IPS-11a (cell line): ENCODE measurements around the gene SIX2.

Experiments
- H3K4me3 ChIP-seq: one replicate; pipeline ENCODE4 v1.5.1; 2013; ENCODE audit warnings: low read depth, low read length, control low read depth

Gene SIX2

GRCh38 chr2:44970846-44971450 is 38.3 kb downstream of the SIX2 start:
- H3K4me3 ChIP-seq = no peak overlapping the region

GRCh38 chr2:44969936-44970335 is 39.3 kb downstream of the SIX2 start:
- no peak overlapping the region for H3K4me3 ChIP-seq

GRCh38 chr2:44967727-44968432 is 41.4 kb downstream of the SIX2 start:
- H3K4me3 ChIP-seq = no peak overlapping the region

DNA sequence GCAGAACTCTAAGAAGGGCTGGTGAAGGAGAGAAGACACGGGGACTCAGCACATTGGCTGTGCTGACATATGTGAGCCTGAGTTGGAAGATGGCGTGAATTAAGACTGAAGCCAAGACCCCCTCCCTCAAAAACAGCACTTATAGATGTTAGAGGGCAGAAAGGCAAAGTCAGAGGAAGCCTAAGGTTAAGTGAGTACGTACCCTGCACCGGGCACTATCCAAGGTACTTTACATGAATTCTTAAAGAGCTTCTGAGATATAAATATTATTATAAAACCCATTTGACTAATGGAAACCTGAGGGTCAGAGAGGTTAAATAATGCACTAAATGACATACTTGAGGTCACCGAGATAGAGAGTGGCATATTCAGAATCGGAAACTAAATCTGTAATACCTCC is 42.2 kb downstream of the SIX2 start:
- no peak overlapping the region for H3K4me3 ChIP-seq

DNA sequence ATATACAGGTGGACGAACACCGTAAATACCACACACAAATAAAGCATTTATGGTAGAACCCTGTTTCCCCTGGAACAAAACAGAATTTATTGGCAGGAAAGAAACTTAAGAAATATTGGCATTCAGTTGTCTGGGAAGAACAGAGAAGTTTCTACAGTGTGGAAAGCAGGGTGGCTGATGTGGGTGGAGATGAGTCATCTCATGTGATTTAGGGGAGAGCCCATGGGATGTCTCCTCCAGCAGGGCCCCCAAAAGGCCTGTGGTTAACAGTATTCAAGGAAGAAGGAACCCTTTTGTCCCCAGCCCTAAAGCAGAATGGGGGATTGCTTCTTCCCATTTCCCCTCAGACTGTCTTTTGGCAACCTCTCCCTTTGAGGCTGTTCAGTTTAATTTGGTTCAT is 43.6 kb downstream of the SIX2 start:
- H3K4me3 ChIP-seq = no peak overlapping the region

GRCh38 chr2:44964752-44965236 is 44.5 kb downstream of the SIX2 start:
- no peak overlapping the region for H3K4me3 ChIP-seq

- H3K4me3 ChIP-seq = no peak overlapping the region
These were observed 47.0 kb downstream of the SIX2 start for GRCh38 chr2:44962176-44962695.

DNA sequence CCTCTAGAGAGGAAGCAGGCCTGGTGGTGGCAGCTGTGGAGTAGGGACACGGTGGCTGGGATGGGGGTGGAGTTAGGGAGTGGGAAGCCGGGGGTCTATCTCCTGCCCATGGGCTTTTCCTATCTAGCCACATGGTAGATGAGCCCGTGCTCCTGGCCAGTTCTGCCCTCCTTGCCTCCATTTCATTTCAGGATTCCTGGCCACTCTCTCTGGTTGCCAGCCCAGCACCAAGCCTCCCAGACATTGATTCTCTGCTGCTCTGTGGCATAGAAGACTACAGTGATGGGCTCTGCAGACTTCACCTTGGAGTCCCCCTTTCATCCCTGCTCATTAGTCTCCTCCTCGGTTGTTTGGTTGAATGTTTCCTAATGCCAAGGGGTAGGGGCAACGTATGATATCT is 48.4 kb downstream of the SIX2 start:
- no peak overlapping the region for H3K4me3 ChIP-seq

DNA sequence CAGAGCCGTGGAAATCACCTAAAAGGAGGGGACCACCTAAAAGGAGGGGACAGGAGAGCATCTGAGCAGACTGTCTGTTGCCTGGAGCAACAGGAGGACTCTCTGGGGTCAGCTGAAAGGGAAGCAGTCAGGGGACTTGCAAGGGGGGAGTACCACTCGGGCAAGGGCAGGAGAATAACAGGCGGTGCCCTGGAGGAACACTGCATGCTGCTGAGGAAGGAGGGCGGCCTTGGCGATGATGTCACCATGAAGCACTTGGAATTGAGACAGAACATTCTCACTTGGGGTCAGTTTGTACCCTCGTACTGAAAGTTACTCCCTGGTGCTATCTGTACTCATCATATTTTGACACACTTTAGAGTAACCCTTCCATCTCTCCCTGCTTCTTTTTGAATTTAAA is 49.4 kb downstream of the SIX2 start:
- no peak overlapping the region for H3K4me3 ChIP-seq

GRCh38 chr2:44957656-44958327 is 51.5 kb downstream of the SIX2 start:
- H3K4me3 ChIP-seq = no peak overlapping the region

- H3K4me3 ChIP-seq = no peak overlapping the region
These were observed 52.4 kb downstream of the SIX2 start for GRCh38 chr2:44956843-44957242.

GRCh38 chr2:44955593-44956392 is 53.5 kb downstream of the SIX2 start:
- no peak overlapping the region for H3K4me3 ChIP-seq
